CD4-positive, alpha-beta T cell (primary cell): ENCODE results near the gene FXYD6. TPM values are rescaled to one million over a fixed set of nuclear protein-coding genes. Genes with fewer than 3 reads are reported as not detected.

Experiments
- ATAC-seq: fragments of 200-7000 bp; cut with Tn5 transposase; one replicate; pipeline ENCODE4 v1.10.0; 2022; ENCODE audit warnings: mild to moderate bottlenecking; ENCODE audit not compliant: poor library complexity
- CTCF ChIA-PET: fragments of 350-600 bp; sonication (Branson Sonifier 250); formaldehyde crosslinking; loops from one replicate; lab custom pipeline; 2021; ENCODE audit warnings: antibody characterized with exemption, inconsistent platforms; lab: Charles Lee
- POLR2A ChIA-PET: fragments of 350-600 bp; sonication (Branson Sonifier 250); formaldehyde crosslinking; loops from one replicate; lab custom pipeline; 2021; ENCODE audit warnings: antibody characterized with exemption, inconsistent platforms; lab: Charles Lee
- DNase-seq, 14 experiments: peaks; one replicate each; pipeline ENCODE4 v3.0.0-alpha.2; 2013 to 2020; ENCODE audit warnings: mixed read lengths in 2 of 14
- H3K27ac ChIP-seq, 2 donors: one replicate each; pipeline versions ENCODE4 v1.5.1 to v1.7.0; 2013; ENCODE audit warnings: low read length in 2 of 2, low read depth in 1 of 2, mild to moderate bottlenecking in 1 of 2
- H3K27me3 ChIP-seq, 2 experiments: 1 replicate in 1 of 2; 2 replicates in 1 of 2; pipeline versions ENCODE4 v1.6.1 to v1.7.0; 2013; ENCODE audit warnings: low read length in 2 of 2, control low read depth in 1 of 2, mild to moderate bottlenecking in 1 of 2, moderate library complexity in 1 of 2; ENCODE audit not compliant: insufficient read depth in 2 of 2, control insufficient read depth in 1 of 2
- H3K36me3 ChIP-seq: one replicate; pipeline ENCODE4 v1.6.1; 2013; ENCODE audit warnings: low read length, control low read depth; ENCODE audit not compliant: insufficient read depth
- H3K4me1 ChIP-seq: one replicate; pipeline ENCODE4 v1.6.1; 2013; ENCODE audit warnings: low read length, control low read depth; ENCODE audit not compliant: insufficient read depth
- H3K4me3 ChIP-seq: one replicate; pipeline ENCODE4 v1.5.1; 2013; ENCODE audit warnings: mild to moderate bottlenecking, low read length, moderate library complexity
- H3K9me3 ChIP-seq, 2 experiments: 1 replicate in 1 of 2; 2 replicates in 1 of 2; pipeline versions ENCODE4 v1.6.1 to v1.7.0; 2013; ENCODE audit warnings: low read length in 2 of 2, mild to moderate bottlenecking in 2 of 2, control low read depth in 1 of 2, moderate library complexity in 1 of 2; ENCODE audit not compliant: control insufficient read depth in 1 of 2, insufficient read depth in 1 of 2
- H3K27ac Mint-ChIP-seq: one replicate; pipeline ENCODE4 v1.8.0; 2020; ENCODE audit warnings: mixed read lengths
- H3K27me3 Mint-ChIP-seq: one replicate; pipeline ENCODE4 v1.8.0; 2021; ENCODE audit warnings: mixed read lengths
- H3K36me3 Mint-ChIP-seq: one replicate; pipeline ENCODE4 v1.8.0; 2021; ENCODE audit warnings: low read depth, mixed read lengths
- H3K4me1 Mint-ChIP-seq: one replicate; pipeline ENCODE4 v1.8.0; 2021; ENCODE audit warnings: low read depth, mixed read lengths
- H3K4me3 Mint-ChIP-seq: one replicate; pipeline ENCODE4 v1.8.0; 2020; ENCODE audit warnings: mild to moderate bottlenecking, mixed read lengths
- H3K9me3 Mint-ChIP-seq: one replicate; pipeline ENCODE4 v1.8.0; 2020; ENCODE audit warnings: mixed read lengths
- CTCF ChIP-seq: fragments of 200-600 bp; IDR thresholded peaks from one replicate; pipeline ENCODE4 v1.8.0; 2022; ENCODE audit warnings: antibody characterized with exemption, mild to moderate bottlenecking
- intact Hi-C, 2 experiments: fragments of 100-400 bp; cut with DNase I in 1 of 2; cut with micrococcal nuclease in 1 of 2; formaldehyde crosslinking; loops; one replicate each; pipeline versions ENCODE4 v1.15.1 to v1.9.0; 2023 to 2025; cut with DNase I, micrococcal nuclease
- total RNA-seq, 174 experiments: library from RNA in 2 of 174; stranded (reverse) in 2 of 174; gene quantifications; one replicate each; pipeline ENCODE4 v1.2.3 and lab custom pipeline; 2021 to 2026

The FXYD6 gene
- total RNA-seq, 2 experiments from 2014 or later = not detected

- Mint-ChIP-seq H3K9me3 (no peaks in the 10 kb centered on the region), H3K27me3 (no peaks in the 10 kb centered on the region), H3K4me3 (no peak overlapping the region), H3K4me1 (peaks cover 70% of the 10 kb centered on the region), H3K27ac (no peak overlapping the region), H3K36me3 (no peaks in the 10 kb centered on the region)
- H3K27ac ChIP-seq = no peak overlapping the region
- intact Hi-C loops = no loop called here
- CTCF ChIA-PET = interaction anchor here (2.4 to 4.5 kb wide), 2 partner anchors 10 to 226 kb away, joined by 8 to 18 read pairs; no protein-coding TSS in a partner anchor
- DNase-seq (no peak), ATAC-seq (no peak)
- POLR2A ChIA-PET = interaction anchor here (1.0 to 1.2 kb wide), 2 partner anchors 124 to 226 kb away, joined by 3 to 4 read pairs; no protein-coding TSS in a partner anchor
- H3K4me3 ChIP-seq = no peak overlapping the region
- H3K27me3 ChIP-seq = no peaks in the 10 kb centered on the region
- TF ChIP-seq CTCF = no peak
- H3K4me1 ChIP-seq = peaks cover 75% of the 10 kb centered on the region
- H3K9me3 ChIP-seq = no peaks in the 10 kb centered on the region
- H3K36me3 ChIP-seq = no peaks in the 10 kb centered on the region
Measured at GRCh38 chr11:117826832-117827231, 49.6 kb downstream of the FXYD6 start.

- Mint-ChIP-seq H3K9me3 (no peaks in the 10 kb centered on the region), H3K27me3 (no peaks in the 10 kb centered on the region), H3K4me1 (peaks cover 69% of the 10 kb centered on the region), H3K27ac (no peak overlapping the region), H3K36me3 (no peaks in the 10 kb centered on the region), H3K4me3 (no peak overlapping the region)
- H3K27ac ChIP-seq = no peak overlapping the region
- peaks cover 74% of the 10 kb centered on the region for H3K4me1 ChIP-seq
- ChIA-PET POLR2A (interaction anchor here (1.2 kb wide), 1 partner anchor 227 kb away, joined by 3 read pairs; no protein-coding TSS in a partner anchor), CTCF (interaction anchor here (2.4 to 4.5 kb wide), 2 partner anchors 9 to 227 kb away, joined by 8 to 18 read pairs; no protein-coding TSS in a partner anchor)
- H3K4me3 ChIP-seq = no peak overlapping the region
- H3K27me3 ChIP-seq = no peaks in the 10 kb centered on the region
- peak in 2 of 14 experiments; percentile 4 to 25 for DNase-seq
- H3K9me3 ChIP-seq = no peaks in the 10 kb centered on the region
- no peak for TF ChIP-seq CTCF
- no peaks in the 10 kb centered on the region for H3K36me3 ChIP-seq
- intact Hi-C loops = no loop called here
- no peak for ATAC-seq
Measured at GRCh38 chr11:117826190-117826570, 50.3 kb downstream of the FXYD6 start.

GRCh38 chr11:117825538-117826189 is 50.8 kb downstream of the FXYD6 start:
- POLR2A ChIA-PET = no interaction called here
- no peaks in the 10 kb centered on the region for H3K9me3 Mint-ChIP-seq
- H3K27me3 Mint-ChIP-seq = no peaks in the 10 kb centered on the region
- no peak overlapping the region for H3K4me3 Mint-ChIP-seq
- ATAC-seq = no peak
- CTCF ChIA-PET = no interaction called here
- no peak overlapping the region for H3K4me3 ChIP-seq
- no peak overlapping the region for H3K27ac ChIP-seq
- H3K4me1 Mint-ChIP-seq = peaks cover 64% of the 10 kb centered on the region
- H3K4me1 ChIP-seq = peaks cover 69% of the 10 kb centered on the region
- DNase-seq = peak in 2 of 14 experiments; percentile 8 to 24
- TF ChIP-seq CTCF = no peak
- H3K9me3 ChIP-seq = no peaks in the 10 kb centered on the region
- peak overlapping the region; percentile 40 for H3K27ac Mint-ChIP-seq
- H3K36me3 ChIP-seq = no peaks in the 10 kb centered on the region
- H3K27me3 ChIP-seq = no peaks in the 10 kb centered on the region
- no peaks in the 10 kb centered on the region for H3K36me3 Mint-ChIP-seq
- intact Hi-C loops = no loop called here
